Mesothelial cell of epicardium (in vitro differentiated cells): ENCODE results near the gene IFI44. TPM values are rescaled to one million over a fixed set of nuclear protein-coding genes. Genes with fewer than 3 reads are reported as not detected.

Experiments used
- DNase-seq, 2 experiments: peaks; one replicate each; pipeline ENCODE4 v3.0.0; 2021; ENCODE audit warnings: low spot score in 2 of 2; ENCODE audit not compliant: unreplicated experiment in 2 of 2
- H3K27ac Mint-ChIP-seq: 2 replicates; pipeline ENCODE4 v1.8.0; 2021; ENCODE audit warnings: mixed read lengths
- H3K27me3 Mint-ChIP-seq: 2 replicates; pipeline ENCODE4 v1.8.0; 2021; ENCODE audit warnings: low read depth, mixed read lengths
- H3K36me3 Mint-ChIP-seq: 2 replicates; pipeline ENCODE4 v1.8.0; 2021; ENCODE audit warnings: mixed read lengths
- H3K4me1 Mint-ChIP-seq: 2 replicates; pipeline ENCODE4 v1.8.0; 2021; ENCODE audit warnings: mixed read lengths
- H3K4me3 Mint-ChIP-seq: 2 replicates; pipeline ENCODE4 v1.8.0; 2021; ENCODE audit warnings: mild to moderate bottlenecking, moderate library complexity, mixed read lengths
- H3K9me3 Mint-ChIP-seq: 2 replicates; pipeline ENCODE4 v1.8.0; 2021; ENCODE audit warnings: mixed read lengths
- CTCF ChIP-seq: fragments of 200-600 bp; sonication (generic); IDR thresholded peaks from one replicate; pipeline ENCODE4 v1.5.0; 2021; ENCODE audit warnings: antibody characterized with exemption; ENCODE audit not compliant: unreplicated experiment
- total RNA-seq: library from RNA; stranded (reverse); gene quantifications from 3 replicates; pipeline ENCODE4 v1.2.1, GENCODE V29; 2021

The IFI44 gene
- 77.1 to 94.3 TPM (median 81.4 TPM) in 3 replicates for total RNA-seq

GRCh38 chr1:78649628-78650027 lies at the start of gene IFI44:
TSS of gene IFI44 (plus strand) at chr1:78649831. CDS start at chr1:78650196, 365 bp downstream.
- peak within 1 kb of the TSS; percentile 85 for H3K27ac Mint-ChIP-seq
- H3K9me3 Mint-ChIP-seq: peaks cover 37% of the 10 kb centered on the region
- peaks cover 44% of the 10 kb centered on the region for H3K36me3 Mint-ChIP-seq
- peak within 1 kb of the TSS; percentile 67 for H3K4me3 Mint-ChIP-seq
- TF ChIP-seq CTCF: no peak
- H3K4me1 Mint-ChIP-seq: peaks cover 27% of the 10 kb centered on the region
- DNase-seq: peak in 1 of 2 experiments; percentile 72
- H3K27me3 Mint-ChIP-seq: peaks cover 10% of the 10 kb centered on the region

GRCh38 chr1:78601068-78601467 lies 48.6 kb upstream of the IFI44 start:
- Mint-ChIP-seq H3K4me1 (peaks cover 2% of the 10 kb centered on the region), H3K27ac (no peak overlapping the region), H3K9me3 (no peaks in the 10 kb centered on the region), H3K4me3 (no peak overlapping the region), H3K27me3 (peaks cover 16% of the 10 kb centered on the region), H3K36me3 (no peaks in the 10 kb centered on the region)
- no peak for DNase-seq
- no peak for TF ChIP-seq CTCF

GRCh38 chr1:78603206-78603605 lies 46.4 kb upstream of the IFI44 start:
- H3K4me1 Mint-ChIP-seq: peaks cover 9% of the 10 kb centered on the region
- no peak for DNase-seq

GRCh38 chr1:78604643-78605042 lies 45.0 kb upstream of the IFI44 start:
- no peak for DNase-seq
- no peak for TF ChIP-seq CTCF
- H3K9me3 Mint-ChIP-seq: no peaks in the 10 kb centered on the region
- H3K4me1 Mint-ChIP-seq: peaks cover 9% of the 10 kb centered on the region
- H3K27ac Mint-ChIP-seq: no peak overlapping the region
- peaks cover 34% of the 10 kb centered on the region for H3K27me3 Mint-ChIP-seq
- no peaks in the 10 kb centered on the region for H3K36me3 Mint-ChIP-seq
- no peak overlapping the region for H3K4me3 Mint-ChIP-seq

More at GRCh38 chr1:78603206-78603605, 46.4 kb upstream of the IFI44 start:
- Mint-ChIP-seq H3K36me3 (no peaks in the 10 kb centered on the region), H3K4me3 (no peak overlapping the region), H3K9me3 (no peaks in the 10 kb centered on the region), H3K27me3 (peaks cover 19% of the 10 kb centered on the region), H3K27ac (no peak overlapping the region)
- no peak for TF ChIP-seq CTCF

GRCh38 chr1:78606274-78606673 lies 43.4 kb upstream of the IFI44 start:
- TF ChIP-seq CTCF: no peak
- Mint-ChIP-seq H3K36me3 (no peaks in the 10 kb centered on the region), H3K4me3 (no peak overlapping the region), H3K4me1 (peaks cover 9% of the 10 kb centered on the region), H3K27ac (no peak overlapping the region), H3K27me3 (peaks cover 46% of the 10 kb centered on the region), H3K9me3 (no peaks in the 10 kb centered on the region)
- no peak for DNase-seq

GRCh38 chr1:78607334-78607927 lies 42.2 kb upstream of the IFI44 start:
- Mint-ChIP-seq H3K27ac (no peak overlapping the region), H3K9me3 (no peaks in the 10 kb centered on the region), H3K4me3 (no peak overlapping the region), H3K27me3 (peaks cover 48% of the 10 kb centered on the region), H3K36me3 (no peaks in the 10 kb centered on the region), H3K4me1 (peaks cover 9% of the 10 kb centered on the region)
- no peak for DNase-seq
- peak; percentile 78 for TF ChIP-seq CTCF
